ENCODE results near the gene KRT71. TPM values are rescaled to one million over a fixed set of nuclear protein-coding genes. Genes with fewer than 3 reads are reported as not detected.

KRT71 gene
- total RNA-seq, 1 experiment from 2014 or later = not detected

GRCh38 chr12:52541709-52542108 is 11.2 kb downstream of the KRT71 start:
- Histone ChIP-seq H3K9me3 (replicated peaks) (no peaks in the 10 kb centered on the region), H3K36me3 (no peaks in the 10 kb centered on the region), H3K4me1 (replicated peaks) (peaks cover 14% of the 10 kb centered on the region), H3K27ac (no peak overlapping the region), H3K4me3 (no peak overlapping the region), H3K27me3 (replicated peaks) (no peaks in the 10 kb centered on the region)
- DNase-seq (ENCODE audit: low read depth in 1 of 2, low spot score in 2 of 2) = no peak

GRCh38 chr12:52540531-52540930 is 12.4 kb downstream of the KRT71 start:
- Histone ChIP-seq H3K27ac (no peak overlapping the region), H3K9me3 (replicated peaks) (no peaks in the 10 kb centered on the region), H3K4me3 (no peak overlapping the region)

GRCh38 chr12:52539821-52540173 is 13.1 kb downstream of the KRT71 start:
- no peak for DNase-seq (ENCODE audit: low read depth in 1 of 2, low spot score in 2 of 2)

More at GRCh38 chr12:52540531-52540930, 12.4 kb downstream of the KRT71 start:
- Histone ChIP-seq H3K4me1 (replicated peaks) (peaks cover 14% of the 10 kb centered on the region), H3K36me3 (no peaks in the 10 kb centered on the region), H3K27me3 (replicated peaks) (0 out of 2 replicates have a peak, but pooled peaks cover 7% of the 10 kb centered on the region)
- DNase-seq (ENCODE audit: low read depth in 1 of 2, low spot score in 2 of 2) = no peak

GRCh38 chr12:52539083-52539820 is 13.7 kb downstream of the KRT71 start:
- Histone ChIP-seq H3K36me3 (no peaks in the 10 kb centered on the region), H3K27ac (no peak overlapping the region), H3K27me3 (replicated peaks) (0 out of 2 replicates have a peak, but pooled peaks cover 7% of the 10 kb centered on the region), H3K4me1 (replicated peaks) (peaks cover 14% of the 10 kb centered on the region), H3K4me3 (no peak overlapping the region), H3K9me3 (replicated peaks) (no peaks in the 10 kb centered on the region)
- peak in 1 of 2 experiments; percentile 62 for DNase-seq (ENCODE audit: low read depth in 1 of 2, low spot score in 2 of 2)

More at GRCh38 chr12:52539821-52540173, 13.1 kb downstream of the KRT71 start:
- Histone ChIP-seq H3K36me3 (no peaks in the 10 kb centered on the region), H3K4me1 (replicated peaks) (peaks cover 14% of the 10 kb centered on the region), H3K4me3 (no peak overlapping the region), H3K9me3 (replicated peaks) (no peaks in the 10 kb centered on the region), H3K27me3 (replicated peaks) (0 out of 2 replicates have a peak, but pooled peaks cover 7% of the 10 kb centered on the region), H3K27ac (no peak overlapping the region)

- H3K27me3 ChIP-seq (replicated peaks) = 0 out of 2 replicates have a peak, but pooled peaks cover 7% of the 10 kb centered on the region
- peaks cover 14% of the 10 kb centered on the region for H3K4me1 ChIP-seq (replicated peaks)
- H3K36me3 ChIP-seq = no peaks in the 10 kb centered on the region
- no peak for DNase-seq (ENCODE audit: low read depth in 1 of 2, low spot score in 2 of 2)
- H3K4me3 ChIP-seq = no peak overlapping the region
- H3K27ac ChIP-seq = no peak overlapping the region
- H3K9me3 ChIP-seq (replicated peaks) = no peaks in the 10 kb centered on the region
Observed at GRCh38 chr12:52537101-52537500, 15.8 kb downstream of the KRT71 start.

GRCh38 chr12:52535574-52535973 is 17.4 kb downstream of the KRT71 start:
- no peak for DNase-seq (ENCODE audit: low read depth in 1 of 2, low spot score in 2 of 2)
- Histone ChIP-seq H3K4me3 (no peak overlapping the region), H3K27me3 (replicated peaks) (0 out of 2 replicates have a peak, but pooled peaks cover 7% of the 10 kb centered on the region), H3K4me1 (replicated peaks) (peaks cover 14% of the 10 kb centered on the region), H3K9me3 (replicated peaks) (no peaks in the 10 kb centered on the region), H3K36me3 (no peaks in the 10 kb centered on the region), H3K27ac (no peak overlapping the region)

GRCh38 chr12:52534482-52534881 is 18.5 kb downstream of the KRT71 start:
- 0 out of 2 replicates have a peak, but pooled peaks cover 14% of the 10 kb centered on the region for H3K27me3 ChIP-seq (replicated peaks)

GRCh38 chr12:52533686-52534470 is 19.1 kb downstream of the KRT71 start:
- no peak overlapping the region for H3K27ac ChIP-seq
- H3K4me3 ChIP-seq = no peak overlapping the region
- 0 out of 2 replicates have a peak, but pooled peaks cover 18% of the 10 kb centered on the region for H3K27me3 ChIP-seq (replicated peaks)
- peaks cover 7% of the 10 kb centered on the region for H3K4me1 ChIP-seq (replicated peaks)
- H3K9me3 ChIP-seq (replicated peaks) = no peaks in the 10 kb centered on the region
- no peak for DNase-seq (ENCODE audit: low read depth in 1 of 2, low spot score in 2 of 2)
- no peaks in the 10 kb centered on the region for H3K36me3 ChIP-seq

More at GRCh38 chr12:52534482-52534881, 18.5 kb downstream of the KRT71 start:
- Histone ChIP-seq H3K36me3 (no peaks in the 10 kb centered on the region), H3K27ac (no peak overlapping the region), H3K4me3 (no peak overlapping the region), H3K4me1 (replicated peaks) (peaks cover 13% of the 10 kb centered on the region), H3K9me3 (replicated peaks) (no peaks in the 10 kb centered on the region)
- no peak for DNase-seq (ENCODE audit: low read depth in 1 of 2, low spot score in 2 of 2)

- Histone ChIP-seq H3K27me3 (replicated peaks) (0 out of 2 replicates have a peak, but pooled peaks cover 18% of the 10 kb centered on the region), H3K4me3 (no peak overlapping the region), H3K36me3 (no peaks in the 10 kb centered on the region), H3K4me1 (replicated peaks) (no peaks in the 10 kb centered on the region), H3K9me3 (replicated peaks) (no peaks in the 10 kb centered on the region), H3K27ac (no peak overlapping the region)
- DNase-seq (ENCODE audit: low read depth in 1 of 2, low spot score in 2 of 2) = no peak
Observed at GRCh38 chr12:52532636-52533035, 20.3 kb downstream of the KRT71 start.

GRCh38 chr12:52531566-52532300 is 21.2 kb downstream of the KRT71 start:
- Histone ChIP-seq H3K36me3 (no peaks in the 10 kb centered on the region), H3K4me1 (replicated peaks) (no peaks in the 10 kb centered on the region), H3K27ac (no peak overlapping the region), H3K27me3 (replicated peaks) (0 out of 2 replicates have a peak, but pooled peaks cover 18% of the 10 kb centered on the region), H3K4me3 (no peak overlapping the region), H3K9me3 (replicated peaks) (no peaks in the 10 kb centered on the region)
- no peak for DNase-seq (ENCODE audit: low read depth in 1 of 2, low spot score in 2 of 2)

- H3K27ac ChIP-seq = no peak overlapping the region
- no peak for DNase-seq (ENCODE audit: low read depth in 1 of 2, low spot score in 2 of 2)
- no peak overlapping the region for H3K4me3 ChIP-seq
- H3K9me3 ChIP-seq (replicated peaks) = no peaks in the 10 kb centered on the region
- no peaks in the 10 kb centered on the region for H3K4me1 ChIP-seq (replicated peaks)
- H3K27me3 ChIP-seq (replicated peaks) = 0 out of 2 replicates have a peak, but pooled peaks cover 14% of the 10 kb centered on the region
- no peaks in the 10 kb centered on the region for H3K36me3 ChIP-seq
Observed at GRCh38 chr12:52530905-52531304, 22.0 kb downstream of the KRT71 start.

GRCh38 chr12:52530366-52530765 is 22.6 kb downstream of the KRT71 start:
- H3K27ac ChIP-seq = no peak overlapping the region
- no peaks in the 10 kb centered on the region for H3K36me3 ChIP-seq
- no peak for DNase-seq (ENCODE audit: low read depth in 1 of 2, low spot score in 2 of 2)
- no peaks in the 10 kb centered on the region for H3K4me1 ChIP-seq (replicated peaks)
- no peaks in the 10 kb centered on the region for H3K9me3 ChIP-seq (replicated peaks)
- 0 out of 2 replicates have a peak, but pooled peaks cover 13% of the 10 kb centered on the region for H3K27me3 ChIP-seq (replicated peaks)
- no peak overlapping the region for H3K4me3 ChIP-seq

GRCh38 chr12:52529846-52530245 is 23.1 kb downstream of the KRT71 start:
- no peak for DNase-seq (ENCODE audit: low read depth in 1 of 2, low spot score in 2 of 2)
- Histone ChIP-seq H3K27me3 (replicated peaks) (0 out of 2 replicates have a peak, but pooled peaks cover 13% of the 10 kb centered on the region), H3K4me1 (replicated peaks) (no peaks in the 10 kb centered on the region), H3K4me3 (no peak overlapping the region), H3K27ac (no peak overlapping the region), H3K9me3 (replicated peaks) (no peaks in the 10 kb centered on the region), H3K36me3 (no peaks in the 10 kb centered on the region)
